Measurements from ENCODE around the gene VSIG4. TPM values are rescaled to one million over a fixed set of nuclear protein-coding genes. Genes with fewer than 3 reads are reported as not detected.

The VSIG4 gene
- total RNA-seq, 1 donor from 2014 or later, result not detected

DNA sequence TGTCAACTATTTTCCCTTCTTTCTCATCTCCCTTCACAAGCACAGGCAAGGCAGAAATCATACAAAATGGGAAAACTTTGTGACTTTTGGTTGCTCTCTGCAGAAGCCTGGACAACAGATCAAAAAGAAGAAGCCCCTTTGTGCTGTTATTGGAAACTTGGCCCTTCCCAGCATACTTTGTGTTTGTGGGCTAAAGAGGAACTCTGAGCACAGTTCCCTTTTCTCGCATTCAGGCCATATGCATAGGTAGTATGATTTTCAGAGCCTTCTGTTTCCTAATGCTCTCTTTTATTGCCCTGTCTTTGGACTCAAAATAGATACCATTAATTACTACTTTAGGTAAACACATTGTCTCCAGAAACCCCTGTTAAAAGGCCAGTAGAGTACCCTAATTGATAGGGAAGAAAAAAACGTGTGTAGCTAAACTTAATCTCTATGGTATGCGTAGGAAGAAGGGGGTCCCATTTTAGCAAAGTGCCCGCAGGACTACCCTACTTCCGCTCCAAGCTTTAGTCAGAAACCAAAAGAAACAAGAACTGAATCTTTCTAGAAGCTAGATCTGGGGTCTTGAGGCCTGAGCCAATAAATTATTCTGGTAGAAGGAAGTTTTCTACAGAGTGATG, 26.6 kb downstream of the VSIG4 start:
- Mint-ChIP-seq H3K27me3 (ENCODE audit: low read depth) (no peaks in the 10 kb centered on the region), H3K4me3 (no peak overlapping the region), H3K9me3 (peaks cover 24% of the 10 kb centered on the region)

DNA sequence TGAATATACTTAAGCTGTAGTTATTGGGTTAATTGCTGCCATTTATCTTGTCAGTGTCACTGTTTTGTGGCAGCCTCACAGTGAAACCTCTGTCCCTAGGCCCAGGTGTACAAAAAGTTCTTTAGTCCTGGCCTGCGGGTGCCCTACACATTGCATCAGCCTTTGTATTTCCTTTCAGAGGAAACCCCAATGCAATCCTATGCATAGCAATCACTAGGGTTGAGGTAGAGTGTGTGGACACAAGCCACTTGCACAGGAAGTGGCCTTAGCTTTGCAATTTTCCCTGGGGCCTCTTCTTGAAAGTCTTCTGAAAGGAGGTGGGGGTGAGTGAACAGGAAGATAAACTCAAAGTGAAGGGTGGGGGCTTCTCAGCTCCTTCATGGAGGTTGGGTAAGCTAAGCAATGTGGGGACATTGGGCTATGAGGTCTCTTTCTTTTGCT, 27.8 kb downstream of the VSIG4 start:
- TF ChIP-seq, protein P1, sequence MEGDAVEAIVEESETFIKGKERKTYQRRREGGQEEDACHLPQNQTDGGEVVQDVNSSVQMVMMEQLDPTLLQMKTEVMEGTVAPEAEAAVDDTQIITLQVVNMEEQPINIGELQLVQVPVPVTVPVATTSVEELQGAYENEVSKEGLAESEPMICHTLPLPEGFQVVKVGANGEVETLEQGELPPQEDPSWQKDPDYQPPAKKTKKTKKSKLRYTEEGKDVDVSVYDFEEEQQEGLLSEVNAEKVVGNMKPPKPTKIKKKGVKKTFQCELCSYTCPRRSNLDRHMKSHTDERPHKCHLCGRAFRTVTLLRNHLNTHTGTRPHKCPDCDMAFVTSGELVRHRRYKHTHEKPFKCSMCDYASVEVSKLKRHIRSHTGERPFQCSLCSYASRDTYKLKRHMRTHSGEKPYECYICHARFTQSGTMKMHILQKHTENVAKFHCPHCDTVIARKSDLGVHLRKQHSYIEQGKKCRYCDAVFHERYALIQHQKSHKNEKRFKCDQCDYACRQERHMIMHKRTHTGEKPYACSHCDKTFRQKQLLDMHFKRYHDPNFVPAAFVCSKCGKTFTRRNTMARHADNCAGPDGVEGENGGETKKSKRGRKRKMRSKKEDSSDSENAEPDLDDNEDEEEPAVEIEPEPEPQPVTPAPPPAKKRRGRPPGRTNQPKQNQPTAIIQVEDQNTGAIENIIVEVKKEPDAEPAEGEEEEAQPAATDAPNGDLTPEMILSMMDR (IDR thresholded peaks at IDR 0.05; ENCODE audit: unreplicated experiment), result no peak
- Mint-ChIP-seq H3K27ac (no peak overlapping the region), H3K27me3 (ENCODE audit: low read depth) (no peaks in the 10 kb centered on the region), H3K36me3 (no peaks in the 10 kb centered on the region), H3K4me3 (no peak overlapping the region), H3K9me3 (peaks cover 28% of the 10 kb centered on the region), H3K4me1 (peaks cover under 1% of the 10 kb centered on the region)
- no peak for DNase-seq (ENCODE audit: low spot score in 2 of 2, unreplicated experiment in 2 of 2)

More for the DNA sequence above, 26.6 kb downstream of the VSIG4 start:
- H3K4me1 Mint-ChIP-seq, result peaks cover 4% of the 10 kb centered on the region
- DNase-seq (ENCODE audit: low spot score in 2 of 2, unreplicated experiment in 2 of 2), result no peak
- TF ChIP-seq, protein P1 (IDR thresholded peaks at IDR 0.05; ENCODE audit: unreplicated experiment), result no peak
- H3K27ac Mint-ChIP-seq, result no peak overlapping the region
- no peaks in the 10 kb centered on the region for H3K36me3 Mint-ChIP-seq

DNA sequence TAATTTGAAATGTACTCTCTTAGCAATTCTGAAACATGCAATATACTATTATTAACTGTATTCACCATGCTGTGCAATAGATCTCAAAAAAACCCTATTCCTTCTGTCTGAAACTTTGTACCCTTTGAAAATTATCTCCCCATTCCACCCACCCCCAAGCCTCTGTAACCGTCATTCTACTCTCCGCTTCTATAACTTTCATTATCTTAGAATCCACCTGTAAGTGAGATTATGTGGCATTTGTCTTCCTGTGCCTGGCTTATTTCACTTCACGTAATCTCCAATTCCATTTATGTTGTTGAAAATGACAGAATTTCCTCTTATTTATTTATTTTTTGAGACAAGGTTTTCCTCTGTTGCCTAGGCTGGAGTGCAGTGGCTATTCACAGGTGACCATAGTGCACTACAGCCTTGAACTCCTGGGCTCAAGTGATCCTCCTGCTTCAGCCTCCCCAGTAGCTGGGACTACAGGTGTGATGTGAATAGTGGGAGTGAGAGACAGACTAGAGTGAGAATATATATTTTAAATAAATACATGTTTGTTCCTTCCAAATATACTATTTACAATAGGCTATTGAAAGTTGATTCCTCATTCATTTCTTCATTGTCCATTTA, 30.5 kb downstream of the VSIG4 start:
- Mint-ChIP-seq H3K9me3 (peaks cover 35% of the 10 kb centered on the region), H3K36me3 (no peaks in the 10 kb centered on the region), H3K27me3 (ENCODE audit: low read depth) (no peaks in the 10 kb centered on the region), H3K27ac (no peak overlapping the region), H3K4me1 (no peaks in the 10 kb centered on the region), H3K4me3 (no peak overlapping the region)
- DNase-seq (ENCODE audit: low spot score in 2 of 2, unreplicated experiment in 2 of 2), result no peak
- TF ChIP-seq, protein P1 (IDR thresholded peaks at IDR 0.05; ENCODE audit: unreplicated experiment), result no peak

DNA sequence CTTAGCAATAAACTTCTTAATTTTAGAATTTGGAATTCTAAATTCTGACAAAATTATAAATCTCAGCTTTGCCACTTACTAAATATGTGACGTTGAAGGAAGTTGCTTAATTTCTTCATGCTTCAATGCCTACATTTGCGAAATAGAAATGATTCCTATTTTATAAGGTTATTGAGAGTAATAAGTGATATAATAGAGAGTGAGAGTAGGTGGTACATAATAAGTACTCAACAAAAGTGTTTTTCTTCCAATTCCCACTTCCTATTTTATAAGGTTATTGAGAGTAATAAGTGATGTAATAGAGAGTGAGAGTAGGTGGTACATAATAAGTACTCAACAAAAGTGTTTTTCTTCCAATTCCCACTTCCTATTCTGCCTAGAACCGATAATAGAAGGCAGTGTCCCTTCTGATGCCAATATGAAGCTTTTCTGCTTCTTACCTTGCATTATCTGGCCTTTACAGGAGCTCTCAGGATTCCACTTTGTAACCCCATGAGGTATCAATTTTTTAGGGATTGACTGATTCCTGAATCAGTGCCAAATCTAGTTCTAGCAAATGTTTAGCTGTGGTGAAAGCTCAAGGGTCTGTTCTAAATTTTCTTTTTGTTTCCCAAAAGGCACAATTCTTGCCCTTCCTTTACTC, 31.4 kb downstream of the VSIG4 start:
- Mint-ChIP-seq H3K27me3 (ENCODE audit: low read depth) (no peaks in the 10 kb centered on the region), H3K4me3 (no peak overlapping the region), H3K36me3 (no peaks in the 10 kb centered on the region), H3K27ac (no peak overlapping the region), H3K4me1 (no peaks in the 10 kb centered on the region), H3K9me3 (peaks cover 36% of the 10 kb centered on the region)
- no peak for DNase-seq (ENCODE audit: low spot score in 2 of 2, unreplicated experiment in 2 of 2)
- TF ChIP-seq, protein P1 (IDR thresholded peaks at IDR 0.05; ENCODE audit: unreplicated experiment), result no peak

DNA sequence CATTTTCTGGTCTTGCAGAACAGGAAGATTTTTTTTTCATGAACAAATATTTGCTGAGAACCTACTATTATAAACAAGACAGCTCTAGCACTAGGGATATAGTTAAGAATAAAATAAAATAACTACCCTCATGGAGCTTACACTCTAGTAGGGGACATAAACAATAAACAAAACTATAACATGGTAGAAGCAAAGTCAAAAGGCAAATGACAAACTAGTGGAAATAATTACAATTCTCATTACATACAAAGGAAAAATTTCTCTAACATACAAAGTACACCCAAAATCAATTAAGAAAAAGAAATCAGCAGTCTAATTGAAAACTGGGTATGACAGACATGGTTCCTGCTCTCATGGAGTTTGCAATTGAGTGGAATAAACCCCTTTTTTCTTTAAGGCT, 32.0 kb downstream of the VSIG4 start:
- H3K9me3 Mint-ChIP-seq, result peaks cover 34% of the 10 kb centered on the region
- H3K27me3 Mint-ChIP-seq (ENCODE audit: low read depth), result no peaks in the 10 kb centered on the region
- DNase-seq (ENCODE audit: low spot score in 2 of 2, unreplicated experiment in 2 of 2), result no peak
- no peaks in the 10 kb centered on the region for H3K36me3 Mint-ChIP-seq
- no peak overlapping the region for H3K4me3 Mint-ChIP-seq
- TF ChIP-seq, protein P1 (IDR thresholded peaks at IDR 0.05; ENCODE audit: unreplicated experiment), result no peak
- no peak overlapping the region for H3K27ac Mint-ChIP-seq
- no peaks in the 10 kb centered on the region for H3K4me1 Mint-ChIP-seq
